ENCODE data around the gene NEK2. TPM values are rescaled to one million over a fixed set of nuclear protein-coding genes. Genes with fewer than 3 reads are reported as not detected.

Gene NEK2
- total and polyA plus RNA-seq, 8 donors = 1.3 to 30.4 (median 15.4) TPM

DNA sequence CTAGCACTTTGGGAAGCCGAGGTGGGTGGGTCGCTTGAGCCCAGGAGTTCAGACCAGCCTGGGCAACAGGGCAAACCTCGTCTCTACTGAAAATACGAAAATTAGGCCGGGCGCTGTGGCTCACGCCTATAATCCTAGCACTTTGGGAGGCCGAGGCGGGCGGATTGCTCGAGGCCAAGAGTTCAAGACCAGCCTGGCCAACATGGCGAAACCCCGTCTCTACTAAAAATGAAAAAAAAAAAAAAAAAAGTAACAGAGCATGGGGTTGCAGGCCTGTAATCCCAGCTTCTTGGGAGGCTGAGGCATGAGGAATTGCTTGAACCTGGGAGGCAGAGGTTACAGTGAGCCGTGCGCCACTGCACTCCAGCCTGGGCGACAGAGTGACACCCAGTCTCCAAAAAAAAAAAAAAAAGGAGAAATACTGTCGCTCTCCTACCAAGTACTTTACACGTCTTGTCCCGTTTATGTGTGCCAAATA, 724 bp upstream of the NEK2 start:
- Histone ChIP-seq H3K27ac (no peak overlapping the region), H3K9me3 (no peaks in the 10 kb centered on the region), H3K4me3 (peak overlapping the region; percentile 50 to 51), H3K36me3 (no peaks in the 10 kb centered on the region), H3K27me3 (no peaks in the 10 kb centered on the region), H3K4me1 (peaks cover 3 to 18% of the 10 kb centered on the region in 2 donors)
- ATAC-seq (no peak), DNase-seq (no peak)
- TF ChIP-seq, protein P1, sequence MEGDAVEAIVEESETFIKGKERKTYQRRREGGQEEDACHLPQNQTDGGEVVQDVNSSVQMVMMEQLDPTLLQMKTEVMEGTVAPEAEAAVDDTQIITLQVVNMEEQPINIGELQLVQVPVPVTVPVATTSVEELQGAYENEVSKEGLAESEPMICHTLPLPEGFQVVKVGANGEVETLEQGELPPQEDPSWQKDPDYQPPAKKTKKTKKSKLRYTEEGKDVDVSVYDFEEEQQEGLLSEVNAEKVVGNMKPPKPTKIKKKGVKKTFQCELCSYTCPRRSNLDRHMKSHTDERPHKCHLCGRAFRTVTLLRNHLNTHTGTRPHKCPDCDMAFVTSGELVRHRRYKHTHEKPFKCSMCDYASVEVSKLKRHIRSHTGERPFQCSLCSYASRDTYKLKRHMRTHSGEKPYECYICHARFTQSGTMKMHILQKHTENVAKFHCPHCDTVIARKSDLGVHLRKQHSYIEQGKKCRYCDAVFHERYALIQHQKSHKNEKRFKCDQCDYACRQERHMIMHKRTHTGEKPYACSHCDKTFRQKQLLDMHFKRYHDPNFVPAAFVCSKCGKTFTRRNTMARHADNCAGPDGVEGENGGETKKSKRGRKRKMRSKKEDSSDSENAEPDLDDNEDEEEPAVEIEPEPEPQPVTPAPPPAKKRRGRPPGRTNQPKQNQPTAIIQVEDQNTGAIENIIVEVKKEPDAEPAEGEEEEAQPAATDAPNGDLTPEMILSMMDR (IDR thresholded peaks at IDR 0.05) = no peak
- intact Hi-C loops (cut with DNase I) = no loop called here

DNA sequence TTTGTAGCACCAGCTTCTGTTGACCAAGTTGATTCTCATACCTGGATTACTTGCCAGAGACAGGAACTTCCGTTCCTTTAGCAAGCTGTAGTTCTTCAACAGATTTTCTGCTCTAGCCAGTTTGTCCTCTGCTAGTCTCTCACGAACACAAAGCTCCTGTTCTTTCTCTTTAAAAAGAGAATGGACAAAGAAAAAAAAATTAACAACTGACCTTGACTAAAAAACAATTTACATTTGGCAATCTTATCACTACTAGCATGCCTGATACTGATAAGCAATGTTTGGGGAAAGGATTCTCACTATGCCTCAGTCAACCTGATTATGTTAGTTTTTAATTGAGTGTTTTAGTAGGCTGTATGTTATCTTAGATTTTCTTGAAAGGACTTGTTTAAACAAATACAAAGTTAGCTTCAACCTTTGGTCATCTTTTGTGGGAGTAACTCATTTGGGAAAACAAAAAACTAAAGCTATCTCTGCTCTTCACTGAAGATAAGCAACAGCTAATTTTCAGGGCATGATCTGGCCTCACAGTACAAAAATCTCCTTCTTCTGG, 8.3 kb downstream of the NEK2 start:
- intact Hi-C loops (cut with DNase I) = no loop called here
- ATAC-seq (no peak), DNase-seq (no peak)
- no peaks in the 10 kb centered on the region for H3K4me1 ChIP-seq
- no peak overlapping the region for H3K27ac ChIP-seq
- TF ChIP-seq, protein P1 (IDR thresholded peaks at IDR 0.05) = no peak
- no peaks in the 10 kb centered on the region for H3K27me3 ChIP-seq
- H3K9me3 ChIP-seq = no peaks in the 10 kb centered on the region
- H3K4me3 ChIP-seq = no peak overlapping the region
- no peaks in the 10 kb centered on the region for H3K36me3 ChIP-seq

DNA sequence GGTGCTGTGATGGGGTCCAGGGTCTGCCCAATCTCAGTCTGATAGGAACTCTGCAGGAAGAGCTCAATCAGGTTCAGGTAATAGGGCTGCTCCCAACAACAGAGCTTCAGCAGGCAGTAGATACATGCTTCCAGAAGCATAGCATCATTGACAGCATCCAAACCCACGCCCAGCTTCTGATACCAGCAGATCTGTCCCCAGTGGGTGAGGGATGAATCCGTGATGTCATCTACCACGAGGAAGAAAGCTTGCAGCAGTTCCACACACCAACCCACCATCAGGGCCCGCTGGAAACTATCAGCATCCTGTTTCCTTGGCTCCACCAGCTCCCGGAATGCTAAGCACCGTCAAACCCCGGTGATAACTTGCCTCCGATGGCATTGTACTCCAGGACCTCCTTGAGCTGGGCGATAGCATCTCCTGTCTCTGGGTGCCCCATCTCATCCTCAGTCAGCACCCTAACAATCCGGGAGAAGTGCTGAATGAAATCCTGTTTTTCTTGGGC, 14.7 kb downstream of the NEK2 start:
- intact Hi-C loops (cut with DNase I) = no loop called here
- H3K9me3 ChIP-seq = no peaks in the 10 kb centered on the region
- TF ChIP-seq, protein P1 (IDR thresholded peaks at IDR 0.05) = no peak

GRCh38 chr1:211656728-211657127, 18.7 kb downstream of the NEK2 start:
- TF ChIP-seq, protein P1 (IDR thresholded peaks at IDR 0.05) = no peak
- DNase-seq = no peak

More for the DNA sequence above, 14.7 kb downstream of the NEK2 start:
- Histone ChIP-seq H3K27ac (no peak overlapping the region), H3K4me3 (no peak overlapping the region), H3K27me3 (no peaks in the 10 kb centered on the region), H3K36me3 (no peaks in the 10 kb centered on the region), H3K4me1 (no peaks in the 10 kb centered on the region)
- no peak for ATAC-seq
- DNase-seq = no peak

GRCh38 chr1:211654838-211655787, 20.3 kb downstream of the NEK2 start:
- Histone ChIP-seq H3K9me3 (no peaks in the 10 kb centered on the region), H3K27ac (no peak overlapping the region), H3K27me3 (no peaks in the 10 kb centered on the region), H3K4me3 (no peak overlapping the region), H3K36me3 (no peaks in the 10 kb centered on the region), H3K4me1 (peaks cover 0 to 5% of the 10 kb centered on the region in 2 donors)
- peak; percentile 99 for ATAC-seq
- TF ChIP-seq, protein P1 (IDR thresholded peaks at IDR 0.05) = peak; percentile 90 to 91
- intact Hi-C loops (cut with DNase I) = loop anchor here (2.0 to 10.0 kb wide), 3 partner anchors 76 to 140 kb away; partner anchors contain the start of gene SLC30A1 (in 2 of the 2)
- DNase-seq = peak; percentile 82 to 95 (median 88)

More at GRCh38 chr1:211656728-211657127, 18.7 kb downstream of the NEK2 start:
- H3K4me1 ChIP-seq = peaks cover 0 to 5% of the 10 kb centered on the region in 2 donors
- H3K36me3 ChIP-seq = no peaks in the 10 kb centered on the region
- H3K27ac ChIP-seq = no peak overlapping the region
- no peak overlapping the region for H3K4me3 ChIP-seq
- intact Hi-C loops (cut with DNase I) = loop anchor here (10.0 kb wide), 2 partner anchors 82 to 142 kb away; partner anchors contain the start of gene SLC30A1 (in 1 of the 2)
- ATAC-seq = no peak
- no peaks in the 10 kb centered on the region for H3K27me3 ChIP-seq
- H3K9me3 ChIP-seq = no peaks in the 10 kb centered on the region
